HG03045 (cell line): ENCODE results near the gene THUMPD2.
"Not testable (repeated sequence)": the region's sequence is repeated elsewhere in the genome, so short reads cannot be mapped to it uniquely, and the experiment has no call there.

Source experiments
- ATAC-seq: cut with Tn5 transposase; IDR thresholded peaks from one replicate; pipeline ENCODE4 v1.9.1; 2021; ENCODE audit warnings: mild to moderate bottlenecking, moderate library complexity; ENCODE audit not compliant: unreplicated experiment

Gene THUMPD2

DNA sequence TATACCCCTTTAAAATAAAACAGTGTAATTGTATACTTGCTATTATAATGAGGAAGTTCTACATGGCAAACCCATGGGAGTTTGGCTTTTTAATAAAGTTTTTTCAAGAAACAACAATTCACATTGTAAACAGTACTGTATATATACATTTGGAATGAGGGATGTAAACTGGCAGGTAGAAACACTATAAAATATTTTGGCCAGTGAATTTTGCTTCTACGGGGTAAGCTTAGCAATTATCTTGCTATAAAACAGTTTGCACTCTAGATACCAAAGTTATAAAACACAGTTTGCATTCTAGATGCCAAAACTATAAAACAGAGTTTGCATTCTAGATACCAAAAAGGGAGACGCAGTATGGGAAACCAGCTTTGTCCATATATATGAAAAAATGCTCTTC is 16.6 kb downstream of the THUMPD2 start:
- ATAC-seq: no peak

DNA sequence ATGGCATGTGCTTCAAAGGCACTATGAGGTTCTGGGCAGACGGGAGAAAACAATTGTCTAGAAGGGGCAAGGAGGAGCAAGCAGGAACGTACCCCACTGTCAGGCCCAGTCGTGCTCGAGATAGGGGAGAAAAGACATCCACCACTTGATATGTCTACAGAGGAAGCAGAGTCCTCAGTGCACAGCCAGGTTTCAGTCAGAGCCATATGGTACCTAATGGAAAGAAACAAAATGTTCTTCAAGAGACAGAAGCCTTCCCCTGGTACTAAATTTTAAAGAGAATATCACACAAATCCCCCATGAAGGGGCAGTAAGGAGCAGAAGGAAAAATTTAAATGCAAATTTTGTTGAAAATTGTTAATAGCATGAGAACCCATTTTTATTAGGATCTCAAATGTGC is 21.9 kb downstream of the THUMPD2 start:
- ATAC-seq: no peak

DNA sequence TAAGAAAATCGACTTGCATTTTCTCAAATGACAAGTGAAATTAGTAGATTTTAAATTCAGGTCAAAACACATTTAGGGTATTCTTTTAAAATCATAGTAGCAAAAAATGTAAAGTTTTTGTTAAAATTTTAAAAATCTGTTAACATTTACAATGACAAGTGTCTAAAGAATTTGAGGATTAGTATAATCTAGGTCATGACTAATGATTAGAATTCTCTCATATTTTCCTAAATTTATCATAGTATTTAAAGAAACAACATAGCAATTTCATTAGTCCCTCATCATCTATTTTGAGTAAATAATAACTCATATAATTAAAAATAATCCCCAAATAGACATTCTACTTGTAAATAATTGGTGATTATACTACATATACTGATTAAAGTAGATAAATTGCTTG is 23.6 kb downstream of the THUMPD2 start:
- no peak for ATAC-seq

DNA sequence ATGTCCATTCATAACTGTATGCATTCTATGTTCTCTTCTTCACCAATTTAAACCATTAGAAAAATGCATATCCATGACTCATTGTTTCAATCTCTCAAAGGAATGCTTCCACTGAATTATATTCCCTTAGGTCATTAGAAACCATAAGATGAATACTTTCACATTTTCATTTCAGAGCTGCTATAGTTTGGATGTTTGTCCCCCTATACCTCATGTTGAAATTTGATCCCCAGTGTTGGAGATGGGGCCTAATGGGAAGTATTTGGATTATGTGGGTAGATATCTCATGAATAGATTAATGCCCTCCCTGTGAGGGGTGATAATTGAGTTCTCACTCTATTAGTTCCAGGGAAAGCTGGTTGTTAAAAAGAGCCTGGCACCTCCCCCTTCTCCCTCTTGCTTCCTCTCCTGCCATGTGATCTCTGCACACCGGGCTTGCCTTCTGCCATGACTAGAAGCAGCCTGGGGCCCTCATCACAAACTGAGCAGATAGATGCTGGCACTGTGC is 35.7 kb downstream of the THUMPD2 start:
- ATAC-seq: no peak

DNA sequence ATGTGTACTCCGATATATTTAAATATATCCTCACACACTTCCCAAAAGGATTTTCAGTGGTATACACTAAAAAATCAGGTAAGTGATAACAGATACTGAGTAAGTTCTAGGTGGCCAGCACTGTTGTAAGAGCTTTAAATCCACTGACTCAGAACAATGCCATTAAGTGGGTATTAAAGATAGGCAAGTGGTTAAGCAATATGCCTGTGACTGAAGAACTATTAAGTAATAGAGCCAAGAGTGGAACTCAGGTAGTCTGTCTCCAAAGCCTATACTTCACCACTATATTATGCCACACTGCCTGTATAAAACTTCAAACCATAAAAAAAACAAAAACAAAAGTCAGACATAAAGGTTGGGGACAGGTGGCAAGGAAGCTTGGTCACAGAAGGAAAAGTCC is 37.2 kb downstream of the THUMPD2 start:
- ATAC-seq: no peak

DNA sequence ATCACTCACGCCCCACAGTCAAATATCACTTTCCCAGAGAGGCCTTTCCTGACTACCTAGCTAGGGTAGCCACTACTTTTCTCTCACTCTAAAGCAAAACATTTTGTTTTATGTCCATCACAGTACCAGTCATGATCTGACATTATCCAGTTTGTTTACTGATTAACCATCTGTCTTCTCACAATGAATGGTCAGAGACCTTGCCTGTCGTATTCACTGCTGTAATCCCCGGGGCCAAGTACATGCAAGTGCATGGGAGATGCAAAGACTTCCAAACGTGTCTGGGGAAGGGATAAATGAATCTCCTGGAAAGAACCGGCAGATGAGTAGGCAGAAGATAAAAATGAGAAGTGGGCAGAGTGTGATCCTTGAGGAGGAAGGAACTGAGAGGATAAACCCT is 39.7 kb downstream of the THUMPD2 start:
- no peak for ATAC-seq

DNA sequence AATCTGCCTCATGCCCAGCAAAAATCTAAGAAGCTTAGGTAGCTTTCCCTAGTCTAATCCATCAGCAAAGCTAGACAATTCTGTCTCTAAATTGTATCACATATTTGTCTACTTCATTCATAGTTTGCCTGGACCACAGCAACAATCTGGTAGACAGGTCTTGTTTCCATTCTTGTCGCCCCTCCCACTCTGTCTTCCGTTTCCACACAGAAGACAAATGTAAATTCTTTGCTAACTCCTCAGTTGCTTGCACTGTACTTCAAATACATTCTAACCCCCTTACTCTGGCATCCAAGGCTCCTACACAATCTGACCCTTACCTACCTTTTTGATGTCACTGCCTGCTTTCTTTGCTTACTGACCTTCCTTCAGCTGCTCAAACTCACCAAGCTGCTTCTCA is 40.1 kb downstream of the THUMPD2 start:
- no peak for ATAC-seq

DNA sequence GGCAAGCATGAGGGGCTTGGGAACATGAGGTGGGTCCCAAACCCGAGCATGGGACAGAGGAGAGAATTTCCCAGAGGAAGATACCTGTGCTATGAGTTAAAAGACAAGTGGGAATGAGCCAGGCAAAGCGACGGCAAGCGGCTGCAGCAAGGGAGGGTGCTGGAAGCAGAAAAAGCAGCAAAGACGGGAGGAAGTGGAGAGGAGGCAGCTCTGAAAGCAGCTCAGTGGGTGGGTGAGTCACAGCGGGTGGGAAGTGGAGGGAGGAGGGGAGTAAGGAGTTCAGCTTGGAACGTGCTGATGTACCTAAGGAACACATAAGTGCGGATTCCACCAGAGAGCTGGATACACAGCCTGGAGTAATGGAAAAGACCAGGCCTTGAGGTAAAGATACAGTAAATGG is 41.4 kb downstream of the THUMPD2 start:
- no peak for ATAC-seq

DNA sequence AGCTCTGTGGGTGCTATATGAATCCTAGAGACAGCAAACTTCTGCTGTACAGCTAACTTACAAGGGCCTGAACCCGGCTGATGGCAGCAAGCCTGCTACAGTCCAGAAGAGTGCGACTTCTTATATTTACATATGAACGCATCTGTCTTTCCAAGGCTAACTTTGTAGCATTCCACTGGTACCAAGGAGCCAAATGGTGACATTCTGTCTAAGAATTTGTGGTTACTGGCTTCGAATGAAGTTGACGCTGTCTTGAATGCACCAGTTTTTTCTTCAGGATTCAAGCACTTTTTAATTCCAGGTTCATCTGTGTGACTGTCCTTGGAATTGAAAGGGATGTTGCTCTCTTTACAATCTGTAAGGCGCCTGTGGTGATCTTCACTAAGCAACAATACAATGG is 42.4 kb downstream of the THUMPD2 start:
- no peak for ATAC-seq

DNA sequence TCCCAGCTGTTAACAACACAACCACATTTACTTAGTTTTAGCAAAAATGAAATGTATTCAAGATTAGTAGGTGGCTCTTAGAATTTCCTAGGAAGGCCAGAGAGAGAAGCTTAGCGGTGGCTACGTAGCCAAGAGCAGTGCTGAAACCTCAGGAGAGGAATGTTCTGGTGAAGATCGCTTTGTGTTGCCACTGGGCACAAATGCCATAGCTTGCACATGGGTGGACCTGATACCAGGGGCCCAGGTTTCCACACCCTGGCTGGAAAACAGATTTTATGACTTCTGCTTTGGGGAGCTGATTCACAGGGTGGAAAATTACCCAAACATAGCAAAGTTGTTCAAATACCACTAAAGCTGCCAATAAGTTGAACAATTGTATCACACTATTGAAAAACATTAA is 43.4 kb downstream of the THUMPD2 start:
- ATAC-seq: no peak

DNA sequence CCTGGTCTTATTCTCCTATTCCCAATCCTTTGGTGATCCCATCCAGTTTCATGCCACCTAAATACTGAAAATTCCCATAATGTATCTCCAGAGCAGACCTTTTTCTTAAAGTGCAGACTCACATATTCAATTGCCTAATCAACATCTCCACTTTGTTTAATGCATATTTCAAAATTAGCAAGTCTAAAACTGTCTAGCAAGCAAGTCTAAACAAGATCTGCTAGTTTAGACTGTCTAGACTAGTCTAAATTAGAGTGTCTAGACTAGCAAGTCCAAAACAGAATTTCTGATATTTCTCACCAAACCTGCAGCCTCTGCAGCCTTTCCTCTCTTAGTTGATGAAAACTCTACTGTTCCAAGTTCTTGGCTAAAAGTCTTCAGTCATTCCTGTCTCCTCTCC is 44.6 kb downstream of the THUMPD2 start:
- ATAC-seq: no peak

DNA sequence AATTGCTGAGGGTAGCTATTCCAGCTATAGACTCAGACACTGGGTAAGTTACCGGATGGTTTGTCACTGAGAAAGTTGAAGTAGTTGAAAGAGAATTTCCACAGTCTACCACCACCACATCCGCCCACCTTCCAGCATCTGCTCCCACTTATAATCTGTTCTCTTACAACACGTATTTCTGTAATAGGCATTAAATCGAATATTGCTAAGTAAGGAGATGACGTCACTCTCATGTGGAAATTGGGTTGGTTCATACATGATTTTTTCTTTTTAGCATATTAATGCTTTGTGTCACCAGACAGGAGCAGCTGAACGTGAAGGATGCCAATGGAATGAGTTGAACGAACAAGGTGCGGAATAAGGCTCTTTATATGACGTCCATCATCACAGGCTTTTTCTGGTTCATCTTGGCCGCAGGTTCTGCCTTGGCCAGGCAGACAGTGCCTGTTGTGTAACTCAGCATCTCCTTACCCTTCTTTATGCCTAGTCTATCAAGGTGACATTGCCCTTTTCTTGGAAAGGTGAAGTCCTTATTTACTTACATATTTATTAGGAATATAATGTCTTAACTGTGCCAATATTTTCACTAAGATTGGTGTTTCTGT is 45.9 kb downstream of the THUMPD2 start:
- ATAC-seq: no peak

DNA sequence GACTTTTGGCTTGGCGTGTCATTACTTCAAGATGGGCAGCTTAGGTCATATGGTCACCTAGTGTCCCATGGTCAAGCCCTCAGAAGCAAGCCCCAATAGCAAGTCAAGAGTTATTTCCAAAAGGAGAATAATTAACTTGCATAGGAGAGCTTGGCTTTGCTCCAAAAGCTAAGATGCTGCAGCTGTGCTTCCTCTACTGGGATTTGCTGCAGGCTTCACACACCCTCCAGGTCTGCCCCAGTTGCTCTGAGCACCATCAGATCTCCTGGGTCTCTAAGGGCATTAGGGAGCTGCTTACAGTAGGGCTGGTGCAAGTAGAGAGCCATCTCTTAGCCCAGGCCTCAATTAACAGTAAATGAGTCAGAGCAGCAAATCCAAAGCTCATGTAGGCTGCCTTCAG is 46.6 kb downstream of the THUMPD2 start:
- ATAC-seq: no peak

DNA sequence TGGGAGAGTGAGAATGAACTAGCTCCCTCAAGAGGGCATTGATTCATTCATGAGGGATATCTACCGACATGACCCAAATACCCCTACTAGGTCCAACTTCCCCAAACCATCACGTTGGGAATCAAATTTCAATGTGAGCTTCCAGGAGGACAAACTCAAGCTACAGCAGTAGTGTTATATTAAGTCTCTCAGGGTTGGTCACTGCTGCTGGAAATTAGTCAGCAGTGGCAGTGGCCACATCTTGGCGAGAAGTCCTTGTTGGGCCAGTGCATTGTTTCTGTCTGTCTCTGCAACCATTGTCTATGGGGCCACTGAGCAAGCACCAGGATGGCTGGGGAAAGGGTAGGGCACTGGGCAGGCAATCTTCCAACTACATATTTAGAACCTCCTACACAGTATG is 47.5 kb downstream of the THUMPD2 start:
- no peak for ATAC-seq

DNA sequence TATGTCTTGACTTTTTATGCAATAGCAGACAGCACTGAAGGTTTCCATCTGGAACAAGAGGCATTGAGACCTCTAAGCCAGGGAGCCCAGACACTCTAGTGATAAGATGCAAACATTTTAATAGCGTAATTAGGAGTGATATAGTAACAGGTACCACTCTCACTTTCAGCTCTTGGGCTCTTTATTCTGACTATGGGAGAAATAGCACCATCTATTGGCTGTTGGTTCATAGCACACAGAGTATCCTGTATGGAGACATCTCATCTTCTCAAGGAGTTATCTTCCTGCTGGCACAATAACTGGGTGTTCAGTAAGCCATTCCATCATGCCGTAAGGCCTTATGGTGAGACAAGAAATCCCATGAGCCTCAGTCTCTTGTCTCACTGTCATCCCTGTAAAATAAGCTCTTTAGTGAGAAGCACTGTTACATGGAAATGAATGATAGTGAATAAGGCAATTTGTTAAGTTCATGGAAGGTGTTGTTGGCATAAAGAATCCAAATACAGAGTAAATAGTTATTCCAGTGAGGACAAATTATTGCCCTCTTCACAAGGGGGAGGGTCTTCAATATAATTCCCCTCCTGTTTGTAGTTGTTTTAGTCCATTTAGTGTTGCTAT is 48.3 kb downstream of the THUMPD2 start:
- peak; percentile 51 for ATAC-seq

DNA sequence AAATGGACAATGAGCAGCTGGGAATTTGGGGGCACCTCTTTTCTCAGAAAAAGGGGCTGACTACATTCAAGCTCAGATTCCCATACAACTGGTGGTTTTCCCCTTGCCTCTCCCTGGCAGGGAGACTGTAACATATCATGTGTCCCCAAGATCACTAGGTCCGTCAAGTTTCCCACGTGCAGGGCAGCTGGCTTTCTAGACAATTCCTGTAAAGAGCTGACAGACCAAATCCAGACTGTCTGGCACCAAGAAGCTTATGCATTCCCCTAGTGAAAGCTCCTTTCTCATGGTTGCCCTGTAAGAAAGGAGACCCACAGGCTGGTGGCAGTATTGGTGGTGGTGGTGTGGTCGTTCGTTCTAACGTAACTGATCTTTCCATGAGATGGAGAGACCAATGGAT is 48.8 kb downstream of the THUMPD2 start:
- no peak for ATAC-seq

DNA sequence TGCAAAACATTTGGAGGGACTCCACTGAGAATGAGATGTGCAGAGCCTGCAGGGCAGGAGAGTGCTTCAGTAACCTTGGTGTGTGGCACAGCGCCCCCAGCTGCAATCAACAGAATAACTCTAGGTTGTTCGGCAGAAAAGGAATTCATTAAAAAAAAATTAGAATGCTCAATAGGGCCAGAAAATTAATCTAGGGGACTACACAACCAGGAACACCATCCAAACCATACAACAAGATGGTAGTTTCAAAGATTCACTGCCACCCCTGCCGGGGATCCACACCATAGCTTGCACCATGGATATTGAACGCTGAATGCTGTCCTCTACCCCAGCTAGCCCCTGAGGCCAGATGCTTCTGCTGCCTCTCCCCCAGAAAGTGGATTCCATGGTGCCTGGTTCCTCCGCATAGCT is 50.1 kb downstream of the THUMPD2 start:
- peak; percentile 44 for ATAC-seq

DNA sequence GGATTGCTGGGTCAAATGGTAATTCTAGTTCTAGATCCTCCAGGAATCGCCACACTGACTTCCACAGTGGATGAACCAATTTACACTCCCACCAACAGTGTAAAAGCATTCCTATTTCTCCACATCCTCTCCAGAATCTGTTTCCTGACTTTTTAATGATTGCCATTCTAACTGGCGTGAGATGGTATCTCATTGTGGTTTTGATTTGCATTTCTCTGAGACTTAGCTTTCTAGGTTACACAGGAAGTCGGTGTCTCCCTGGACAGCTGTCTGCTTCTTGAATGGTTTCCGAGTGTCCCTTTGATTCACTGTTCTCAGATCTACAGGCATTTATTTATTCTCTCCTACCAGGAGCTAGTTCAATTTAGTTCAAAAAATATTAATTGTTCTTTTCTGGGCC is 51.0 kb downstream of the THUMPD2 start:
- ATAC-seq: not testable (repeated sequence)

DNA sequence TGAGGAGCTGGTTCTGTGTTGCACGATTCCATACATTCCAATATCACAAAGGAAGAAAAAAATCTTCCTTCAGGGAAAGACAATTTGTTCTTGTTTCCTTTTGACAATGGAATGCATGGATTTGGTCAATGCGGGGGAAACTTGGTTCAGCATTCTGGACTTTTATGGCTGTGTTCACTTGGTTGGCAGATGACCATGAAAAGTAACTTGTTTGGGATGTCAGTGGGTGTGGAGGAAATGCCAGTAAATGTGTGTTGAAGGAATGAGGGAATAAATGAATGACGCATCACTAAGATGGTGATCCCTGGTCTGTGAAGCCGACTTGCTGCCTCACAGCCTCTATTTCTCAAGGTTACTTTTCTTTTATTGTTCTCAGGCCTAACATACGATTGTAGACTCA is 53.7 kb downstream of the THUMPD2 start:
- no peak for ATAC-seq

DNA sequence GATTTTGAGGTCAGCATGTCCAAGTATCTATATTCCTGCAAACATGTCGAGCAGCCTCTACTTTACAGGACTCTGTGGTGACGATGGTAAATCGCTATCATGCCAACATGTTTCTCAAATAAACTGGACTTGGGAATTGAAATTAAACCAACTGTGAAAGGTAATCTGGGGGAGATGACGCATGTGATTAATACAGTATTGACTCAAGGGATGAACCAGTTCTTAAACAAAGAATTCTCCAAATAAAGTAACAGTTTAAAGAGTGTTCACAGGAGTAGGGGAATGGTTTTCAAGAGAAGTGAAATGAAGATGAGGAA is 54.3 kb downstream of the THUMPD2 start:
- ATAC-seq: no peak

DNA sequence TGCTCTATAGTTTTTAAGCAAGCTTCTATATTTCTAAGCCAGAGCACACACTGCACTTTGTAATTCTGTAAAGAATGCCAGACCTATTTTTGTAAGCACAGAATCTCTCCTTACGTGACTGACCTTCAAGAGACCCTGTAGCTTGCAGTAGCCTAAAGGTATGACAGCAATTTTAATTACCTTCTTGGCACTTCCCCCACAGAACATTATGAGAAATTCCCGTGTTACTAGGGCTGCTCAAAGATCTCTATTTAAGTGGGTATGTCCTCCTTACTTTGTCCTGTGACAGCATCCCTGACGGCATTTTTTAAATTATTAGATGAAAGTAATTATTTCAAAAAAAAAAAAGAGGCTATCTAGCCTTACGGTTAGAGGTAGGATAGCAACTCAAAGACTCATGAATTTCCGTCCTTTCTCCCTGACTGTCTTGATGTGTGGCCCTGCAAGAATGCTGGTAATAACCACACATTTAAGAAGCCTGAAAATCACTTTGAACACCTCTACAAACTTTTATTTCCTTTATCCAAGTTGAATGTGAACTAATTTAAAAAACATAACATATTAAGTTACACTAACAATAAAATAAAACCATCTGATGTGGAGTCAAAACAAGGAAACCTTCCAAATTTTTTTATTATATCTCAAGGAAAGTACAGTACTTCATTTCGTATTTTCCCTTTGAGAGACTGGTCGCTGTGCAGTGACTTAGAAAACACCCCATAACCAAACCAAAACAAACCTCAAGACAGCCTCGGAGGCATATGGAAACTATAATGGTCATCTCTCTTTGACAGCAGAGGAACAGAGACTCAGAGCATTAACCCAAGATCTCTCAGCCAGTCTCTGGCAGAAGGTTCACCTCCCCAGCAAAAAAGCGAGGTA is 54.9 kb downstream of the THUMPD2 start:
- no peak for ATAC-seq

DNA sequence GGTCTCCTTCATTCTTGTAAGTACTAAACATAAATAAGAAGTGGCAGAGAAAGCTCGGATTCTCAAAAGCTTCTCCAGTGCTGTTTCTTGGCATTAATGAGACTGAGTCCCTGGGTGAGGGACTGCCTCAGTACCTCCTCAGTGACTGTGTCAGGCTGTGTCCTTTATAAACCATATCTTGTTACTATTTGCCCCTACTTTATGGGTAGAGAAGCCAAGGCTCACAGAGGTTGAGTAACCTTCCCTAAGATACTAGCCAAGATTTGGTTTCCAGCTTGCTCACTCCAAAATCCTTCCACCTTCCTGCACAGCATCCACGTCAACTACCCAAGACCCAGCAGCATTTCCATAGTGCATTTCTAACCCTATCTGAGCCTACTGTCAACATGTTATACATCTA is 55.6 kb downstream of the THUMPD2 start:
- ATAC-seq: no peak
